Activated naive CD4-positive, alpha-beta T cell treated with anti-CD3 and anti-CD28 coated beads for 36 hours (primary cell): ENCODE measurements around the gene DPCD. TPM values are rescaled to one million over a fixed set of nuclear protein-coding genes. Genes with fewer than 3 reads are reported as not detected.
"Not testable (repeated sequence)": the region's sequence is repeated elsewhere in the genome, so short reads cannot be mapped to it uniquely, and the experiment has no call there.

Experiments used
- CTCF ChIA-PET: fragments of 350-600 bp; sonication (Branson Sonifier 250); formaldehyde crosslinking; loops from one replicate; lab custom pipeline; 2021; ENCODE audit warnings: antibody characterized with exemption; lab: Charles Lee
- DNase-seq: peaks from one replicate; pipeline ENCODE4 v3.0.0-alpha.2; 2020
- H3K27ac Mint-ChIP-seq: one replicate; pipeline ENCODE4 v1.8.0; 2021; ENCODE audit warnings: mild to moderate bottlenecking, mixed read lengths
- H3K27me3 Mint-ChIP-seq: one replicate; pipeline ENCODE4 v1.8.0; 2021; ENCODE audit warnings: low read depth, mixed read lengths
- H3K36me3 Mint-ChIP-seq: one replicate; pipeline ENCODE4 v1.8.0; 2021; ENCODE audit warnings: low read depth, mixed read lengths
- H3K4me1 Mint-ChIP-seq: one replicate; pipeline ENCODE4 v1.8.0; 2021; ENCODE audit warnings: low read depth, mixed read lengths
- H3K4me3 Mint-ChIP-seq: one replicate; pipeline ENCODE4 v1.8.0; 2021; ENCODE audit warnings: mild to moderate bottlenecking, moderate library complexity, mixed read lengths
- H3K9me3 Mint-ChIP-seq: one replicate; pipeline ENCODE4 v1.8.0; 2021; ENCODE audit warnings: mixed read lengths
- intact Hi-C: fragments of 100-400 bp; cut with micrococcal nuclease; formaldehyde crosslinking; loops from one replicate; pipeline ENCODE4 v1.15.1; 2023
- total RNA-seq, 2 experiments: library from RNA; stranded (reverse); gene quantifications; one replicate each; pipeline ENCODE4 v1.2.3, GENCODE V29; 2021

DPCD gene
- total RNA-seq, 2 experiments from 2014 or later, result 13.8 to 14.1 TPM

DNA sequence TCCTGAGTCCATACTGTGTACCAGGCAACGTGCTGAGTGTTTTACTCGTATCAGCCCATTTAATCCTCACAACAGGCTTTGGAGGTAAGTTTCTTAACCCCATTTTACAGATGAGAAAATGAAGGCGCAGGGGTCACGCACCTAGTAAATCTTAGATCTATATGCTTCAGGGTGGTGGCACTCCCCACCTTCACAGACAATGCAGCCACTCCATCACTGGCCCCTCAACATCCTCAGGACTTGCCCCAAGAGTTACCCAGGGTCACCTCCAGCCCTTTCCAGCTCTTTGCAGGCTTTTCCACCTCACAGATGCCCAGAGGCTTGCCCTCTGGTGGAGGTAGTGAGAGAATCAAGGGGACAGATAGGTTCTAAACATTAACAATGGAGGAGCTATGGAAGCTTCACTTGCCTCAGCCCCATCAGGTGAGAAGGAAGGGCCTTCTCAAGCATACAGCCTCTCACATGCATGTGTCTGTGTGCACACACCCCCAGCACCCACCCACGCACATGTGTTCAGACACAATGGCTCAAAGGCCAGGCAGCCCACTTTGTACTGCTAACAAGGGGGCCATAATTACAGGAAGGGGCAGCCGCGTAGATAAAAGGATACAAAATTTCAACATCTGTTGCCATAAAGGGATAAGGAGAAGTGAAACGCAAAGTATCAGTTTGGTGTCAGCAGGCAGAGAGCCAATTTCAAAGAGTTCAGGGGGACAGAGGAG, 29.1 kb downstream of the DPCD start:
- Mint-ChIP-seq H3K4me1 (no peaks in the 10 kb centered on the region), H3K4me3 (no peak overlapping the region), H3K27ac (no peak overlapping the region), H3K36me3 (peaks cover 5% of the 10 kb centered on the region), H3K27me3 (no peaks in the 10 kb centered on the region), H3K9me3 (no peaks in the 10 kb centered on the region)
- CTCF ChIA-PET, result interaction anchor here (2.4 kb wide), 1 partner anchor 15 kb away, joined by 11 read pairs; no protein-coding TSS in a partner anchor
- intact Hi-C loops, result no loop called here
- no peak for DNase-seq

DNA sequence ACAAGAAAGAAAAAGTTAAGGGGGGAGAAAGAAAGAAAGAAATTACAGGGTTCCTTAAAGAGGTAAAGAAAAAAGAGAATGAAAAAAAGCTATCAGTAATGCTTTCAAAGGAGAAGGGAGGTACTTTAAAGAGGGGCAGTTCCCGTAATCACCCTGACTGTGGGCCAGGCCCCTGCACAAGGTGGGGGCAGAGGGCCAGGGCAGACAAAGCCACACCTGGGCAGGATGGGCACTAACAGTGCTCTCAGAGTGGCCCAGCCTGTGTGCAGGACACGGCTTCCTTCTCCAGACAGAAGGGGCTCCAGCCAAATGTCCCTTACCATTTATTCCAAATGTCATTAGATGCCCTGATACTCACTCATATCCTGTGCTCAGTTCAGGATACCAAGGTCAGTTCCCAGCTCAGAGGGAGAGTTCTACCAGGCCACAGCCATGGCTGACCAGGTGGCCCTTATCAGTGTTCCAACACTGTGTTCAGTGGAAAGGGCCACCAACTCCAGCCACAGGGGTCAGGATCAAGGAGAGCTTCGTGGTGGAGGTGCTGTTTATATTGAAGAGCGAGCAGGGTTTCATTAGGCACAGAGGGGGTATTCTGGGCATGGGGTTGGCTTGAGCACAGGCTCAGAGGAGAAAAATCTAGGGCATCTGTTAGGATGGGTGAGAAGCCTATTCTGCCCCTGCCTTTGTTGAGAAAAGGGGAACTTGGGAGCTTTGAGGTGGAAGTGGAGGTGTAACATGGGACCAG, 29.9 kb downstream of the DPCD start:
- CTCF ChIA-PET, result no interaction called here
- H3K4me3 Mint-ChIP-seq, result no peak overlapping the region
- no peaks in the 10 kb centered on the region for H3K9me3 Mint-ChIP-seq
- intact Hi-C loops, result no loop called here
- H3K4me1 Mint-ChIP-seq, result no peaks in the 10 kb centered on the region
- no peaks in the 10 kb centered on the region for H3K27me3 Mint-ChIP-seq
- H3K27ac Mint-ChIP-seq, result no peak overlapping the region
- DNase-seq, result no peak
- H3K36me3 Mint-ChIP-seq, result peaks cover 5% of the 10 kb centered on the region

DNA sequence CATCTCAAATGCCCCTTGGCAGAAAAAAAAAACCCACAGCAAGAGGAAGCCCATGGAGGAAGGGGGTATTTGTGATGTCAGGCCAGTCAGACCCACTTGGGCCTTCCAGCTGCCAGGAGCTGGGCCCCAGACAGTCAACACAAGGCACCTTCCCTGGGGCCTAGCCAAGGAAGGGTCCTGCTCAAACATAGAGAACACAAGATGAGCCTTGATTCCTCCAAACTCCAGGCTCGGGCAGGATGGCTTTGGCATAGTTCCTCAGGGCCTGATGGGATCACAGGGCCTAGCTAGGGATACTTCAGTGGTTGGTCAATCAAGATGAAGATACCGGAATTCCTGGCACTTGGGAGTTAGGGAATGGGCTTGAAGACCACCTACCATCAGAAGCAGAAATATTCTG, 30.8 kb downstream of the DPCD start:
- Mint-ChIP-seq H3K27ac (no peak overlapping the region), H3K27me3 (no peaks in the 10 kb centered on the region), H3K36me3 (peaks cover 9% of the 10 kb centered on the region), H3K9me3 (no peaks in the 10 kb centered on the region), H3K4me3 (no peak overlapping the region), H3K4me1 (no peaks in the 10 kb centered on the region)
- intact Hi-C loops, result no loop called here
- CTCF ChIA-PET, result no interaction called here
- DNase-seq, result no peak

DNA sequence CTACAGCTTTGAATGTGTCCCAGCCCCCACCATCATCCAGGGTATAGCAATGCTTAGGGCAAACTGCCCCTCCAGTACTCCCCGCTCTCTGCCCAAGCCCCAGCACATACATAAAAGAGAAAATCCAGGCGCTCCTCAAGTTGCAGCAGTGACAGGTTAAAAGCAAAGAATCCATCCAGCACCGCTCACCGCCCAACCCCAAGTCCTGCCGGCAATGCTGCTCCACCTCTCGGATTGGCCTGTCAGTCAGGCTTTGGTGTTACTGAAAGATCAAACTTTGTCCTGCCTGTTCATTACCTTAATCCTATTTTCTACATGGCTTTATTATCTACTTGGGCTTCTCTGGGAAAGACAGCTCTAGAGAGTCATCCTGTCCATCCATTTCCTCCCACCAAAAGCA, 31.9 kb downstream of the DPCD start:
- CTCF ChIA-PET, result no interaction called here
- peaks cover 12% of the 10 kb centered on the region for H3K36me3 Mint-ChIP-seq
- no peaks in the 10 kb centered on the region for H3K27me3 Mint-ChIP-seq
- no peak overlapping the region for H3K4me3 Mint-ChIP-seq
- no peaks in the 10 kb centered on the region for H3K9me3 Mint-ChIP-seq
- no peaks in the 10 kb centered on the region for H3K4me1 Mint-ChIP-seq
- intact Hi-C loops, result no loop called here
- no peak overlapping the region for H3K27ac Mint-ChIP-seq
- DNase-seq, result no peak

DNA sequence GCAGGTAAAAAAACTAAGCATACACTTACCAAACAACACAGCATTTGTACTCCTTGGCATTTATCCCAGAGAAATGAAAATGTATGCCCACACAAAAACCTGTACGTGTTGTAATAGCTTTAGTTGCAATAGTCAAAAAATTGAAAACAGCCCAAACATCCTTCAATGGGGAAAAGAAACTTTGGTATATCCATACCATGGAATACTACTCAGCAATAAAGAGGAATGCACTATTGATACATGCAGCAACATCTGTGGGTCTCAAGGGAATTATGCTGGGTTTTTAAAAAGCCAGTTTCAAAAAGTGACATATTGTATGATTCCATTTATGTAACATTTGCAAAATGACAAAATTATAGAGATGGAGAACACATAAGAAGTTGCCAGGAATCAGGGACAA, 35.4 kb downstream of the DPCD start:
- Mint-ChIP-seq H3K4me3 (no peak overlapping the region), H3K36me3 (peaks cover 14% of the 10 kb centered on the region), H3K4me1 (no peaks in the 10 kb centered on the region), H3K27ac (no peak overlapping the region), H3K27me3 (no peaks in the 10 kb centered on the region), H3K9me3 (no peaks in the 10 kb centered on the region)
- CTCF ChIA-PET, result interaction anchor here (0.7 kb wide), 1 partner anchor 61 kb away, joined by 3 read pairs; no protein-coding TSS in a partner anchor
- no peak for DNase-seq
- intact Hi-C loops, result no loop called here

DNA sequence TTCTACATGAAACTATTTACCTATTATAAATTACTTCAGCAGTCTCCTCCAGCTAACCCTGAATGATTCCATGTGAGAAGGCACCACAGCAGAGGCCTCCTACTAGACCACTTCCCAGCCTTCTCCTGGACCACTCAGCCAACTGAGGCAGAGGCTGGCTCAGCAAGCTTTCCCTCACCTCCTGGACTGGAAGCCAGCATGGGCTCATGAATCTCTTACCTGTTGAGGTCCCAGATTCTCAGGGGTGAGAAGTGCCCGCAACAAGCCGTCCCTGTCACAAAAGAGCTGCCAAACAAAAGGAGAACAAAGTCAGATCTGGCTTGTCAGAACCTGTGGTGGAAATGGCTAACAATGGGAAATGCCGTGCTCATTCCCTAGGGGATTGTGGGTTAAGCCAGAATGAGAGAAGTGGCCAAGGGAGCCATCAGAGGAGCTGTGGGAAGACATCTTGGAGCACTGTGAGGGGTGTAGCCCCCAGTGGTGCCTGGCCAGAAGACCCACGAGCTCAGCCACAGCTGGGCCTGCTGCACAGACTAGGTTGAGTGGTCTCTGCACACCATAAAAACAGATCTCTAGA, 36.5 kb downstream of the DPCD start:
- Mint-ChIP-seq H3K27ac (no peak overlapping the region), H3K4me1 (no peaks in the 10 kb centered on the region), H3K36me3 (peaks cover 14% of the 10 kb centered on the region), H3K27me3 (no peaks in the 10 kb centered on the region), H3K9me3 (no peaks in the 10 kb centered on the region), H3K4me3 (no peak overlapping the region)
- intact Hi-C loops, result no loop called here
- CTCF ChIA-PET, result no interaction called here
- DNase-seq, result no peak

DNA sequence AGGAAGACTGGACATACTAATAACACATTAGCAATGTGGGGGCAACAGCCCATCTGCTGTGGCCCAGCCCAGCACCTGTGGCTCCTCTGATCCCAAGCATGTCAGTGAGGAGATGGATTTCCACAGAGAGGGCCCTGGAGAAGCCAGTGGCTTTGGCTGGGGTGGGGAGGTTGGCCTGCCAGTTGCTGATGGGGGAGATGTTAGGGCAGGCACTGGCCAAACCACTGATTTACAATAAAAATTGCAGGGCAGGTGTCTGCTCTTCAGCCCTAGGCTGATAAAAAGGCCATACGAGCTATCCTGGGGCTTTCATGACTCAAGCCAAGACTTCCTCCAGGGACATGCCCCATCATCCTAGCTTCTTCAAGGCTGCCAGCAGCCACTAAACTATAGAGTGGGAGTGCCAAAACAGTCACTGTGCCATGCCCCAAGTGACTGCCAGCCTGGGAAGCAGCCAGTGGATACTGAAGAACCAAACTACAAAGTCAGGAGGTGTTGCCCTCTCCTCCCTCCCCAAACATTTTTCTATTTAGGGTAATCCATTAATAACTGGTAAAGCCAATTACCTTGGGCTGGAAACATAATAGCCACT, 37.8 kb downstream of the DPCD start:
- intact Hi-C loops, result no loop called here
- Mint-ChIP-seq H3K27me3 (no peaks in the 10 kb centered on the region), H3K9me3 (no peaks in the 10 kb centered on the region), H3K4me1 (no peaks in the 10 kb centered on the region), H3K27ac (no peak overlapping the region), H3K4me3 (no peak overlapping the region), H3K36me3 (peaks cover 14% of the 10 kb centered on the region)
- CTCF ChIA-PET, result no interaction called here
- no peak for DNase-seq

DNA sequence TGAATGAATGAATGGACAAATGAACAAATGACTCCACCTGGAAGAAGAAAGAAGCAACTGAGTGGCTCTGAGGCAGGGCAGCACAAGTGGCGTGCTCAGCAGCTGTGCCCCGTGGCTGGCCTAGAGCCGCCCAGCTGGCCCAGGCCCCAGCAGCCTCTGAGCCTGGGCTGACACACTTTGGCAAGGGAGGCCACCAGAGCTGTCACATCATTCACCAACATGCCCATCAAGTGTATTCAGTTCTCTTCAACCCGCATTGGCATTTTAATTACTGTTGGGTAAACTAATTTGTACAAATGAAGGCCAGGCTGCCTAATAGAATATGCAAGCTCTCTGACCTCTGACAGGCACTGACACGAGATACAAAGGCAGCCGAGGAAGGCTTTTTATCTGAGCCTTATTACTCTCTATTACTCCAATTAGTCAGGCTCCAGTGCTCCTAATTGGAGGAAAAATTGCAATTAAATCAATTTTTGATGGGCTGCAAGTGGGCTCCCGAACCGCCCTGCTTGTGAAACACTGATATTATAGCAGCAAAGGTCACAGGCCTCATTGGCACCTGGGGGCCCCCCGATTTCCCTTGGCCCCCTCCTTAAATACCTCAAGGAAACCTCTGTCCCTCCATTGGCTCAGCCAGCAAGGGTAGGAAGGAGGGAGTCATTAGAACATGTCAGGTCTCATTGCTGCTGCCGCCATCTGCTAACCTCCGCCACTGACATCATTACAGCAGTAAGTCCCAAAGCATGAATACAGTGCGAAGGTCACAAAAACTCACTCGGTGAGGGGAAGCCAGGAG, 41.9 kb downstream of the DPCD start:
- DNase-seq, result no peak
- CTCF ChIA-PET, result interaction anchor here (0.6 kb wide), 1 partner anchor 188 kb away, joined by 3 read pairs; the partner anchor contains the start of gene OGA
- intact Hi-C loops, result no loop called here
- no peak overlapping the region for H3K27ac Mint-ChIP-seq
- H3K4me1 Mint-ChIP-seq, result peaks cover 2% of the 10 kb centered on the region
- no peak overlapping the region for H3K4me3 Mint-ChIP-seq
- H3K27me3 Mint-ChIP-seq, result no peaks in the 10 kb centered on the region
- no peaks in the 10 kb centered on the region for H3K9me3 Mint-ChIP-seq
- peaks cover 2% of the 10 kb centered on the region for H3K36me3 Mint-ChIP-seq

DNA sequence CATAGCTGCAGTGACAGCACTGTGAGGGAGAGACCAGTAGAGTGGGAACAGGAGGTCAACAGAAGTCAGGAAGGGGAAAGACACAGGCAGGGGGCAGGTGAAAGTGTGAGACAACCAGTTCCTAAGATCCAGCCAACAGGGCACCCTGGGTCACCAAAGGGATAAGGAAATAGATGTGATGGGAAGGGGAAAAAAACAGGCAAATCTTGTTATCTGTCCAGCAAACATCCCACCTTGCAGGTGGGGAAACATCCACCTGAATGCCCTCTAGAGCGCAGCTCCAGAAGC, 42.5 kb downstream of the DPCD start:
- DNase-seq, result no peak
- intact Hi-C loops, result no loop called here
- Mint-ChIP-seq H3K36me3 (no peaks in the 10 kb centered on the region), H3K9me3 (no peaks in the 10 kb centered on the region), H3K4me1 (peaks cover 2% of the 10 kb centered on the region), H3K4me3 (no peak overlapping the region), H3K27ac (no peak overlapping the region), H3K27me3 (no peaks in the 10 kb centered on the region)
- CTCF ChIA-PET, result interaction anchor here (0.6 kb wide), 1 partner anchor 188 kb away, joined by 3 read pairs; the partner anchor contains the start of gene OGA

DNA sequence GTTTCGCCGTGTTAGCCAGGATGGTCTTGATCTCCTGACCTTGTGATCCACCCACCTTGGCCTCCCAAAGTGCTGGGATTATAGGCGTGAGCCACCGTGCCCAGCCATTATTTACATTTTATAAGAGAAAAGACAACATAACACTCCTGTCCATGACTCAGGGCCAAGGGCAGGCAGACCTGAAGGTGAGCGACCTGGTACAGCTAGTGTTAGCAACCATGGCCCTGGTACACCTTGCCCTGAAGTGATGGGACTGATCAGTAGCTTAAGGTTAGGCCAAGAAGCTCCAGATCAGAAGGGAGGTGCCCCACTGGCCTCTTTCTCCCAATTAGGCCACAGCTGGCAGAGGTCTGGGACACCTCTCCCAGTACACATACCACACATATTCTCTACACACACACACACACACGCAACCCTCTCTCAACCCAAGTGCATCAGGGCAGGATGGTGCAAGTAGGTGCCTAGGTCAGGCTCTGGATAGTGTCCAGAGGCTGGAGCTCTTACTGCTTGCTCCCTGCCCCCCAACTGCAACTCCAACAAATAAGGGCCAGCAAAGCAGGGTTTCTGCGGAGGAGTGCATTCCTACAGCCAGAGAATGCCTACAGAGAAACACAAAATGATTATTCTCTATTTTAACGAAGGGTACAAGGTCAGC, 43.8 kb downstream of the DPCD start:
- Mint-ChIP-seq H3K4me1 (peaks cover 7% of the 10 kb centered on the region), H3K9me3 (no peaks in the 10 kb centered on the region), H3K27me3 (no peaks in the 10 kb centered on the region), H3K36me3 (no peaks in the 10 kb centered on the region), H3K4me3 (no peak overlapping the region), H3K27ac (no peak overlapping the region)
- DNase-seq, result no peak
- intact Hi-C loops, result no loop called here
- CTCF ChIA-PET, result no interaction called here

DNA sequence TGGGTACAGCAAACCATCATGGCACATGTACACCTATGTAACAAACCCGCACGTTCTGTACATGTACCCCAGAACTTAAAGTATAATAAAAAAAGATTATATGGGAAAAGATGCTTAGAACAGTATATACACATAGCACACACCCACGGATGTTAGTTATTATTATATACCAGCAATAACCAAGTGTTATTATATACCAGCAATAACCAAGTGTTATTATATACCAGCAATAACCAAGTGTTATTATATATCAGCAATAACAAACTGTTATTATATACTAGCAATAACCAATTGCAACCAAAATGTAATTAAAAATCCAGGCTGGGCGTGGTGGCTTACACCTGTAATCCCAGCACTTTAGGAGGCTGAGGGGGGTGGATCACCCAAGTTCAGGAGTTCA, 45.4 kb downstream of the DPCD start:
- H3K4me3 Mint-ChIP-seq, H3K9me3 Mint-ChIP-seq, intact Hi-C loops, DNase-seq, H3K36me3 Mint-ChIP-seq, H3K27ac Mint-ChIP-seq, H3K27me3 Mint-ChIP-seq, CTCF ChIA-PET, H3K4me1 Mint-ChIP-seq: not testable (repeated sequence)
